PC-3 (cell line): ENCODE measurements around the gene FCN3.

Experiments
- EZH2 ChIP-seq: fragments of 300-600 bp; sonication (generic); IDR thresholded peaks from one replicate; pipeline ENCODE4 v1.6.1; 2017; ENCODE audit warnings: antibody characterized with exemption, mild to moderate bottlenecking, low read length; ENCODE audit not compliant: unreplicated experiment
- TF ChIP-seq, protein P1 (sequence below): fragments of 300-600 bp; sonication (generic); conservative IDR thresholded peaks from 2 replicates; pipeline ENCODE4 v1.5.1; 2017; ENCODE audit warnings: antibody characterized with exemption, low read depth, mild to moderate bottlenecking, low read length

DNA sequence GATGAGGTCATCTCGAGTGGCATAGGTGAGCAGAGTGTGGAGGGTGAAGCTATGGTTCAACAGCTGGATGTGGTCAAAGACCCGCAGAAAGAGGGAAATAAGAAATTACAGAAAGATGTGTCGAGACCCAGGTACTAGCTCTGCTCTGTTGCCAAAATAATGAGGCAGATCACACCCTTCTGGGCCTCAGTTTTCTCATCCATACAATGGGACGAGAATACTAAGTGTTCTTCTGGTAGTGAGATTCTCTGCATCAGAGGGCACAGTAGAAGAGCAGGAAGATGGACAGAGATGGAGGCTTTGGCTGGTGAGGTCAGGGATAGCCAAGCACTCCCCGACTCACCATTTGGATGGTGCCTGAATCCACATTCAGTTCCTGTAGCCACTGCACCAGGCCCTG, 18.9 kb downstream of the FCN3 start:
- TF ChIP-seq, protein P1, sequence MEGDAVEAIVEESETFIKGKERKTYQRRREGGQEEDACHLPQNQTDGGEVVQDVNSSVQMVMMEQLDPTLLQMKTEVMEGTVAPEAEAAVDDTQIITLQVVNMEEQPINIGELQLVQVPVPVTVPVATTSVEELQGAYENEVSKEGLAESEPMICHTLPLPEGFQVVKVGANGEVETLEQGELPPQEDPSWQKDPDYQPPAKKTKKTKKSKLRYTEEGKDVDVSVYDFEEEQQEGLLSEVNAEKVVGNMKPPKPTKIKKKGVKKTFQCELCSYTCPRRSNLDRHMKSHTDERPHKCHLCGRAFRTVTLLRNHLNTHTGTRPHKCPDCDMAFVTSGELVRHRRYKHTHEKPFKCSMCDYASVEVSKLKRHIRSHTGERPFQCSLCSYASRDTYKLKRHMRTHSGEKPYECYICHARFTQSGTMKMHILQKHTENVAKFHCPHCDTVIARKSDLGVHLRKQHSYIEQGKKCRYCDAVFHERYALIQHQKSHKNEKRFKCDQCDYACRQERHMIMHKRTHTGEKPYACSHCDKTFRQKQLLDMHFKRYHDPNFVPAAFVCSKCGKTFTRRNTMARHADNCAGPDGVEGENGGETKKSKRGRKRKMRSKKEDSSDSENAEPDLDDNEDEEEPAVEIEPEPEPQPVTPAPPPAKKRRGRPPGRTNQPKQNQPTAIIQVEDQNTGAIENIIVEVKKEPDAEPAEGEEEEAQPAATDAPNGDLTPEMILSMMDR, result no peak
- no peak for TF ChIP-seq EZH2
